ENCODE data around the gene TPST2.

DNA sequence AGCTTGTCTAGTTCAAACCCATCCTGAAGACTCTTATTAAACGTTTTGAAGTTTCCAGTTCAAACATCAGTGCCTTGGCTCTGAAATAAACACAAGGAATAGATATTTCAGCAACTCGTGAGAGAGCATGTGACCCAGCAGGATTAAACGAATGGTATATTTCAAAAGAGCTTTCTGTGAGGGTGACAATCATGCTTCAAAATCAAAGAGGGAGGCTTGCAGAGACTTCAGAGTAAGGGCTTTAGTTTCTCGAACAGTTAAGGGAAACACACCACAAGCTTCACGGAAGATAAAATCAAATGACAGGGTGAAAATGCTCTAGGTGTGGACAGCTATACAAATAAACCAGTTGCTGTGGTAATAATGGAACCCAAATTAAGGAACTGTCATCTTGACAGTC is 107.8 kb downstream of the TPST2 start:
- TF ChIP-seq ZNF274 (IDR thresholded peaks at IDR 0.05; ENCODE audit: low read depth, low read length) (no peak), SUZ12 (IDR thresholded peaks at IDR 0.05; ENCODE audit: extremely low read depth, insufficient read depth, insufficient read length) (no peak), YY1 (IDR thresholded peaks at IDR 0.05; ENCODE audit: insufficient read depth, insufficient read length) (no peak)
